Adipocyte (in vitro differentiated cells): ENCODE measurements around the gene SDF2L1.
A peak's percentile ranks its signal among the peaks of the same experiment; 100 is the strongest.

Source experiments
- DNase-seq: peaks from one replicate; pipeline ENCODE4 v3.0.0-alpha.2; 2015; ENCODE audit warnings: low read depth
- H3K27me3 ChIP-seq: replicated peaks from 2 replicates; pipeline ENCODE4 v1.7.0; 2013; ENCODE audit warnings: mild to moderate bottlenecking, low read length, moderate library complexity; ENCODE audit not compliant: control insufficient read depth, insufficient read depth
- H3K36me3 ChIP-seq: 2 replicates; pipeline ENCODE4 v1.7.0; 2013; ENCODE audit warnings: low read length, mild to moderate bottlenecking, moderate library complexity; ENCODE audit not compliant: control insufficient read depth, insufficient read depth, severe bottlenecking
- H3K4me1 ChIP-seq: 2 replicates; pipeline ENCODE4 v1.7.0; 2013; ENCODE audit warnings: mild to moderate bottlenecking, low read length, moderate library complexity; ENCODE audit not compliant: control insufficient read depth, insufficient read depth
- H3K4me3 ChIP-seq: 2 replicates; pipeline ENCODE4 v1.7.0; 2013; ENCODE audit warnings: mild to moderate bottlenecking, low read length, moderate library complexity
- H3K9ac ChIP-seq: 2 replicates; pipeline ENCODE4 v1.7.0; 2013; ENCODE audit warnings: mild to moderate bottlenecking, low read length, moderate library complexity
- H3K9me3 ChIP-seq: 2 replicates; pipeline ENCODE4 v1.7.0; 2013; ENCODE audit warnings: mild to moderate bottlenecking, low read length, moderate library complexity; ENCODE audit not compliant: control insufficient read depth

Gene SDF2L1

DNA sequence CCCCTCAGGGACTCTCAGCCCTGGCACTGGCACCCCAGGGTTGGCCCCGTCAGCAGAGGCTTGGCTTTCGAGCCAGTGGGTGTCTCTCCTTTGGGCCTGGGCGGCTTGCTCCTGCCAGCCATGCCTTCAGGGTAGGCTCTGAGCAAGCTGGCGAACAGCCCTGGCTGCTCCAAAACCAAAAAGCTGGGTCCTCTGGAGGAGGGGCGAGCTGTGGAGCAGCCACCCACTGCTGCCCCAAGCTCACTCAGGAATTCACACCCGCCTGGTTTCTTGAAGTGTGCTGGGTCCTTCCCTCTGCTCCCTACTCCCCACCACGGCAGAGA is 18.5 kb upstream of the SDF2L1 start:
- H3K4me1 ChIP-seq: peaks cover 37% of the 10 kb centered on the region
- H3K4me3 ChIP-seq: no peak overlapping the region
- H3K9me3 ChIP-seq: no peaks in the 10 kb centered on the region
- H3K9ac ChIP-seq: no peak overlapping the region
- H3K36me3 ChIP-seq: peaks cover 19% of the 10 kb centered on the region
- no peak for DNase-seq
- no peaks in the 10 kb centered on the region for H3K27me3 ChIP-seq

DNA sequence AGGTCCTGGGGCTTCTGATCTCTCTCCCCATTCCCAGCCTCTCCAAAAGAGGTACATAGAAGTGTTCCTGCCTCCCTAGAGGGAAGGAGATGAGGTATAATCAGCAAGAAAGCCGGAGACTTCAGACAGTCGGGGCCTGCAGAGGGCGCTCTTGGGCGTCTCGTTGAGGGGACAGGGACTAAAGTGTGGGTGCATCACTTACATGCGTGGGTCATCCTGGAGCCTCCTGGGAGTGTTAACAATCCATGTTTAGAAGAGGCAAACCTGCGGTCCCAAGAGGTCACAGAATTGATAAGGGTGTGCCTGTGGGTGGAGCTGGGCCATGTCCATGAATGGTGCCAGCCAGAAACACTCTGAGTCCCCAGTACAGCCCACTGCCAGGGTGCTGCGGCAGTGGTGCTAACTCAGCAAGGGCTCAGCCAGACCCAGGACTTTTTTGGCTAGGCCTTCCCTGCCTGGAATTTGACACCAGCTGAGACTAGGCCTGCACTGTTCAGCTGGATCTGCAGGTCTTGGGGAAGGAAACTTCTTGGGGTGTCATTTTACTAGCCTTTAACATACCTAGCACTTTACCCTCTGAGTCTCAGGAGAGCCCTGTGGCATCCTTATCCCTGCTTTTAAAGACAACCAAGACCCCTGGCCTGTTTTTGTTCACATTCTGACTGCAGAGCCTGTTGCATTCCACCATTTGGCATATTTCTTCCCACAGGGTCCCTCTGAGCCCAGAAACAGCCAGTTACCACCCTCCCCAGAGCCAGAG is 17.8 kb upstream of the SDF2L1 start:
- Histone ChIP-seq H3K27me3 (no peaks in the 10 kb centered on the region), H3K9ac (no peak overlapping the region), H3K4me3 (no peak overlapping the region), H3K4me1 (peaks cover 37% of the 10 kb centered on the region), H3K9me3 (no peaks in the 10 kb centered on the region), H3K36me3 (peaks cover 15% of the 10 kb centered on the region)
- peak; percentile 50 for DNase-seq

DNA sequence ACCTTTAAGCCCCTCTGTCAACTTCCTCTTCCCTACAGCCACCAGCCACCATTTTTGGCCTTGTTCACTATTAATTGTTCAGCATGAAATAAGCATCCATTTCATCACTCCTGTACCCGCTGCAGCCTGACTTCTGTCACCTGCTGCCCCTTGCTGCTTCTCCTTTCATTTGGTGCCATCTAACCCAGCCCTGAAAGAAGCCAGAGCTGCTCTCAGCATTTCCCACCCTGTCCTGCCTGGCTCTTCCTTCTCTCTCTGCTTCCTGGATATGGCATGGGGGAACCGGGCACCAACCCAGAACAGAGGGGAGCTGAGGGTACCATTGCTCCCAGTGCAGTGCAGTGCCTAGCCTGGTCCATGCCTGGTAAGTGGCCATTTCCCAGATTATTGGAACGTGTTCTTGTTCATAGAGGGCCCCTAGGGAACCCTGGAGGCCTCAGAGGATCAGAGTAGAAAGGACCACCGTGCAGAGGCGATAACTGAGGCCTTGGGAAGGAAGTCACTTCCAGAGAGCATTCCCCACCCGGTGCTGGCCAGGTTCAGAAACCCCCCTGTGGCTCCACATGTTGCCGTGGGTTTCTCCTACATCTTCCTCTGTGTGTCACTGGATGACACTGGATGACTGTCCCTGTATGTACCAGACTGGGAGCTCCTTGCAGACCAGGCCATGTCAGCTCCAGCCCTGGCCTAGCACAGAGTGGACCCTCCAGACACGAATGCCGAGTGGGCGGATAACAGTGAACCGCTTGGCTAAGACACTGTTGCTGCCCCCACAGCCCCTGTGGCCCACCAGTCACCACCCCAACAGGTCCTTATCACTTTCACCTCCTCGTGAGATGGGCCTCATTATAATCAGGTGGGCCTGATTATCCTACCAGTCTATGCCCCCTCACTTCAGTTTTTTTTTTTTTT is 17.0 kb upstream of the SDF2L1 start:
- no peaks in the 10 kb centered on the region for H3K27me3 ChIP-seq
- no peak for DNase-seq
- H3K9me3 ChIP-seq: no peaks in the 10 kb centered on the region
- no peak overlapping the region for H3K9ac ChIP-seq
- no peak overlapping the region for H3K4me3 ChIP-seq
- peaks cover 37% of the 10 kb centered on the region for H3K4me1 ChIP-seq
- peaks cover 15% of the 10 kb centered on the region for H3K36me3 ChIP-seq

DNA sequence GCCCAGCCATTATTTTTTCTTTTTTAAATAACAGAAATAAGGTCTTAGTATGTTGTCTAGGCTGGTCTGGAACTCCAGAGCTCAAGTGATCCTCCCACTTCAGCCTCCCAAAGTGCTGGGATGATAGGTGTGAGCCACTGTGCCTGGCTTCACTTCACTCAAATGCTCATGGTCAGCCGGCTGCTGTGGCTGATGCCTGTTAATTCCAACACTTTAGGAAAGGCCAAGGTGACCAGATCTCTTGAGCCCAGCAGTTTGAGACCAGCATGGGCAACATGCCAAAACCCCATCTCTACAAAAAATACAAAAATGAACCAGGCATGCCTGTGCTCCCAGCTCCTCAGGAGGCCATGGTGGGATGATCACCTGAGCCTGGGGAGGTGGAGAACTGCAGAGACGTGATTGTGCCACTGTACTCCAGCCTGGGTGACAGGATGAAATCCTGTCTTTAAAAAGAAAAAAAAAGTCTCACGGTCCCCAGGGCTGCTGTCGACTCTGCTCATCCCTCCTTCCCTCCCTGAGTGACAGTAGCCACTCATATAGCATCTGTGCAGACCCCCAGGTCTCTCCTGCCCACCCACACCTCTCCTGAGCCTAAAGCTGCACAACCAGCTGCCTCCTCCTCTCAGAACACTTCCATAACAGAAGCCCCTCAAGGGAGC is 15.9 kb upstream of the SDF2L1 start:
- Histone ChIP-seq H3K9ac (no peak overlapping the region), H3K36me3 (peaks cover 15% of the 10 kb centered on the region), H3K4me1 (peaks cover 33% of the 10 kb centered on the region), H3K27me3 (no peaks in the 10 kb centered on the region), H3K9me3 (no peaks in the 10 kb centered on the region), H3K4me3 (no peak overlapping the region)
- DNase-seq: no peak

- Histone ChIP-seq H3K4me3 (no peak overlapping the region), H3K4me1 (peaks cover 29% of the 10 kb centered on the region), H3K27me3 (no peaks in the 10 kb centered on the region), H3K9me3 (no peaks in the 10 kb centered on the region), H3K9ac (no peak overlapping the region), H3K36me3 (peaks cover 15% of the 10 kb centered on the region)
- DNase-seq: no peak
These were observed 15.2 kb upstream of the SDF2L1 start for GRCh38 chr22:21626735-21627469.

DNA sequence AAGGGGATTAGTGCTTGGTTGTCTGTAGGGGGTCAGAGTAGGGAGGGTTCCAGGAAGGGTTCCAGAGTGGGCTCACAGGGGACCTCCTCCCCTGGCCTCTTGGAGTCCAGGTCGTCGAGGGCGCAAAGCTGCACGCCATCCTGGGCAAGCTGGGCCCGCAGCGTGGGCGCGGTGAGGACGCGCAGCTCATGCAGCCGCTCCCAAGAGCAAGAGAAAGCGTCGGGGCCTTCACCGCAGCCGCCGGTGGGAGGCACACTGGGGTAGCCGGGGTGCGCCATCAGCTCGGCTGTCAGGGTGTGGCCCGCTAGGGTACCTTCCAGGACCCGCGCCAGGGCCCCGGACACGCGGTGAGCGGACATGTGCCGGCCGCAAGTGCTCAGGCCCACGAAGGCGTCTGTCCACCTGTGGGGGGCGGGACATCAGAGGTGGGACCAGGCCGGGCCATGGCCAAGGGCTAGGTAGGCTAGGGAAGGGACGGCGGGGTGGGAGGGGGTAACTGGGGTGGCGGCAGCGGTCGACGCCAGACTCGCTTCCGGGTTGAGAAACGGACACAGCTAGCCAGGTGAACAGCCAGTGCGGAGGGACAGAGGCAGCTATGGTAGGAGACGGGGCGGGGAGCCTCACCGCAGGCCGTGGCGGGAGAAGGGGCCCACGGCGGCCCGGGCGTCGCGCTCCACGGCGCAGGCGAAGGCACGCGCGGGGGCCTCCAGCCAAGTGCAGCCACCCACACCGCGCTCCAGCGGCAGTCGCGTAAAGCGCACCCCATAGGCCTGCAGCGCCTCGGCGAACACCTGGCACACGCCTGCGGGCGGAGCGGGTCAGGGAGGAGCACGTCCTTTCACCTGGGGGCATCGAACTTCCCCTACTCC is 13.5 kb upstream of the SDF2L1 start:
- Histone ChIP-seq H3K36me3 (peaks cover 2% of the 10 kb centered on the region), H3K27me3 (no peaks in the 10 kb centered on the region), H3K9ac (peak overlapping the region; percentile 84), H3K4me3 (peak overlapping the region; percentile 89), H3K4me1 (peaks cover 11% of the 10 kb centered on the region), H3K9me3 (no peaks in the 10 kb centered on the region)
- no peak for DNase-seq

GRCh38 chr22:21629255-21630149 is 12.6 kb upstream of the SDF2L1 start, which contains the start of gene YDJC:
Gene YDJC, minus strand, starts transcription at chr22:21630022. Its CDS starts 8 bp downstream, at chr22:21630014.
- H3K9ac ChIP-seq: peak within 1 kb of the TSS; percentile 84
- H3K9me3 ChIP-seq: no peaks in the 10 kb centered on the region
- H3K27me3 ChIP-seq: no peaks in the 10 kb centered on the region
- no peaks in the 10 kb centered on the region for H3K36me3 ChIP-seq
- H3K4me3 ChIP-seq: peak within 1 kb of the TSS; percentile 89
- DNase-seq: peak; percentile 98
- H3K4me1 ChIP-seq: peaks cover 5% of the 10 kb centered on the region

- H3K36me3 ChIP-seq: no peaks in the 10 kb centered on the region
- H3K4me3 ChIP-seq: no peak overlapping the region
- H3K9ac ChIP-seq: no peak overlapping the region
- H3K9me3 ChIP-seq: no peaks in the 10 kb centered on the region
- H3K4me1 ChIP-seq: no peaks in the 10 kb centered on the region
- no peaks in the 10 kb centered on the region for H3K27me3 ChIP-seq
- no peak for DNase-seq
These were observed 11.1 kb upstream of the SDF2L1 start for GRCh38 chr22:21631025-21631424.

- H3K36me3 ChIP-seq: no peaks in the 10 kb centered on the region
- no peak for DNase-seq
- no peaks in the 10 kb centered on the region for H3K4me1 ChIP-seq
- no peak within 1 kb of the TSS for H3K9ac ChIP-seq
- no peaks in the 10 kb centered on the region for H3K9me3 ChIP-seq
- H3K27me3 ChIP-seq: no peaks in the 10 kb centered on the region
- H3K4me3 ChIP-seq: no peak within 1 kb of the TSS
These were observed 9.7 kb upstream of the SDF2L1 start, which contains the start of gene CCDC116 for GRCh38 chr22:21632237-21632895. Gene CCDC116, plus strand, starts transcription at chr22:21632760. Its CDS starts 422 bp downstream, at chr22:21633182.
